GM18951 (cell line): ENCODE data around the gene PDCD1.
A peak's percentile ranks its signal among the peaks of the same experiment; 100 is the strongest.
"Not testable (repeated sequence)": the region's sequence is repeated elsewhere in the genome, so short reads cannot be mapped to it uniquely, and the experiment has no call there.

Experiments used
- POLR2A ChIP-seq: IDR thresholded peaks from 4 replicates; pipeline ENCODE4 v1.6.1; 2011; ENCODE audit warnings: mild to moderate bottlenecking; ENCODE audit not compliant: insufficient read length, insufficient read depth; ENCODE audit errors: extremely low read depth
- in situ Hi-C: fragments of 300-500 bp; cut with MboI; formaldehyde crosslinking; loops from one replicate; pipeline ENCODE4 v1.12.0; 2022; ENCODE audit warnings: low sequenced_read_pairs, mixed read lengths, inconsistent platforms; ENCODE audit not compliant: unreplicated experiment

The PDCD1 gene

GRCh38 chr2:241858206-241859016 is at the start of gene PDCD1:
TSS of gene PDCD1 (minus strand) at chr2:241858894. CDS start at chr2:241858838, 56 bp downstream.
- TF ChIP-seq POLR2A, result peak; percentile 88
- in situ Hi-C loops, result no loop called here

- in situ Hi-C loops, result not testable (repeated sequence)
These were observed 49.1 kb upstream of the PDCD1 start for GRCh38 chr2:241907831-241908230.

- TF ChIP-seq POLR2A, result no peak
- in situ Hi-C loops, result no loop called here
These were observed 48.3 kb upstream of the PDCD1 start for GRCh38 chr2:241906826-241907570.

- in situ Hi-C loops, result not testable (repeated sequence)
These were observed 47.7 kb upstream of the PDCD1 start for GRCh38 chr2:241906378-241906770.

- in situ Hi-C loops, result no loop called here
- TF ChIP-seq POLR2A, result no peak
These were observed 47.2 kb upstream of the PDCD1 start for GRCh38 chr2:241905716-241906377.

- in situ Hi-C loops, result no loop called here
- TF ChIP-seq POLR2A, result no peak
These were observed 46.4 kb upstream of the PDCD1 start for GRCh38 chr2:241904791-241905710.

- TF ChIP-seq POLR2A, result no peak
- in situ Hi-C loops, result no loop called here
These were observed 45.5 kb upstream of the PDCD1 start for GRCh38 chr2:241904011-241904718.

GRCh38 chr2:241903121-241904010 is 44.7 kb upstream of the PDCD1 start:
- in situ Hi-C loops, result no loop called here
- TF ChIP-seq POLR2A, result no peak

GRCh38 chr2:241902357-241902991 is 43.8 kb upstream of the PDCD1 start:
- no peak for TF ChIP-seq POLR2A
- in situ Hi-C loops, result no loop called here

- in situ Hi-C loops, result no loop called here
- TF ChIP-seq POLR2A, result no peak
These were observed 43.0 kb upstream of the PDCD1 start for GRCh38 chr2:241901500-241902351.
